ENCODE results near the gene G6PD. TPM values are rescaled to one million over a fixed set of nuclear protein-coding genes. Genes with fewer than 3 reads are reported as not detected.
A peak's percentile ranks its signal among the peaks of the same experiment; 100 is the strongest.

The G6PD gene
- total and polyA plus RNA-seq, 10 of the 15 experiments (the other 5 are each of a cell fraction or from before 2014, with no cell fraction given): 1.6 to 62.5 (median 28.4) TPM

DNA sequence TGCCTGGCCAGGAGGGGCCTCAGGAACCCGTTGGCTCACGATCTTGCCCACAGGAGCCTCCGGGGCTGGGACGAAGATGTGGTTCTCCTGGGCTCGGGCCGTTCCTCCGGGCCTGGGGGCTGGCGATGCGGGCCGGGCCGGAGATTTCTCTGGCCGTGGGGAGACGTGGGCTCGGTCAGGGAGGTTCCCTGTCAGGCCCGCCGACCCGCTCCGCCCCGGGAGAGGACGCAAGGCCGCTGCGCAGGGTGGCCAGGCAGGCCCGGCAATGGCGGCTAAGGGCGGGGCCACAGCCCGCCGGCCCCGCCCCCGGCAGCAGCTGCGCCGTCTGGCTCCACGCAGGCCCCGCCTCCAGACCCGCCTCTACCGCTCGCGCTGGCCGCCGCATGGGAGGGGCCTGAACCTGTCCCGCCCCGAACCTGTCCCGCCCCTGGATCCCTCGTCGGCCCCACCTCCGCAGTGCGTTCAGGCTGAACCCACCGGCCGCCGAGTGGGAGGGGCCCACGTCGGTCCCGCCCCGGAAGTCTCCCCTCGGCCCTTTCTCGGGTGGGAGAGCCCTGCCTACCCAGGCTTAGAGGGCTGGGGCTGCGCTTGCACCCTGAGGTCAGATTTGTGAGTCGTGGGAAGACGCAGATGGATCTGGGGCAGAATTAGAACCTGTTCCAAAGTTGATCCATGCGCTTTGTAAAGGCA, 30.5 kb downstream of the G6PD start, which contains the start of gene FAM3A (continued):
- TF ChIP-seq, protein P1, sequence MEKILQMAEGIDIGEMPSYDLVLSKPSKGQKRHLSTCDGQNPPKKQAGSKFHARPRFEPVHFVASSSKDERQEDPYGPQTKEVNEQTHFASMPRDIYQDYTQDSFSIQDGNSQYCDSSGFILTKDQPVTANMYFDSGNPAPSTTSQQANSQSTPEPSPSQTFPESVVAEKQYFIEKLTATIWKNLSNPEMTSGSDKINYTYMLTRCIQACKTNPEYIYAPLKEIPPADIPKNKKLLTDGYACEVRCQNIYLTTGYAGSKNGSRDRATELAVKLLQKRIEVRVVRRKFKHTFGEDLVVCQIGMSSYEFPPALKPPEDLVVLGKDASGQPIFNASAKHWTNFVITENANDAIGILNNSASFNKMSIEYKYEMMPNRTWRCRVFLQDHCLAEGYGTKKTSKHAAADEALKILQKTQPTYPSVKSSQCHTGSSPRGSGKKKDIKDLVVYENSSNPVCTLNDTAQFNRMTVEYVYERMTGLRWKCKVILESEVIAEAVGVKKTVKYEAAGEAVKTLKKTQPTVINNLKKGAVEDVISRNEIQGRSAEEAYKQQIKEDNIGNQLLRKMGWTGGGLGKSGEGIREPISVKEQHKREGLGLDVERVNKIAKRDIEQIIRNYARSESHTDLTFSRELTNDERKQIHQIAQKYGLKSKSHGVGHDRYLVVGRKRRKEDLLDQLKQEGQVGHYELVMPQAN (conservative IDR thresholded peaks at IDR 0.05): peak; percentile 50; the same call in 1 of the 2 replicates
- no peak; the same call in 1 of the 2 replicates for TF ChIP-seq NRF1 (conservative IDR thresholded peaks at IDR 0.05; ENCODE audit: low read depth, low read length)
- no peak for TF ChIP-seq ZSCAN29 (IDR thresholded peaks at IDR 0.05)
- TF ChIP-seq, protein P2, sequence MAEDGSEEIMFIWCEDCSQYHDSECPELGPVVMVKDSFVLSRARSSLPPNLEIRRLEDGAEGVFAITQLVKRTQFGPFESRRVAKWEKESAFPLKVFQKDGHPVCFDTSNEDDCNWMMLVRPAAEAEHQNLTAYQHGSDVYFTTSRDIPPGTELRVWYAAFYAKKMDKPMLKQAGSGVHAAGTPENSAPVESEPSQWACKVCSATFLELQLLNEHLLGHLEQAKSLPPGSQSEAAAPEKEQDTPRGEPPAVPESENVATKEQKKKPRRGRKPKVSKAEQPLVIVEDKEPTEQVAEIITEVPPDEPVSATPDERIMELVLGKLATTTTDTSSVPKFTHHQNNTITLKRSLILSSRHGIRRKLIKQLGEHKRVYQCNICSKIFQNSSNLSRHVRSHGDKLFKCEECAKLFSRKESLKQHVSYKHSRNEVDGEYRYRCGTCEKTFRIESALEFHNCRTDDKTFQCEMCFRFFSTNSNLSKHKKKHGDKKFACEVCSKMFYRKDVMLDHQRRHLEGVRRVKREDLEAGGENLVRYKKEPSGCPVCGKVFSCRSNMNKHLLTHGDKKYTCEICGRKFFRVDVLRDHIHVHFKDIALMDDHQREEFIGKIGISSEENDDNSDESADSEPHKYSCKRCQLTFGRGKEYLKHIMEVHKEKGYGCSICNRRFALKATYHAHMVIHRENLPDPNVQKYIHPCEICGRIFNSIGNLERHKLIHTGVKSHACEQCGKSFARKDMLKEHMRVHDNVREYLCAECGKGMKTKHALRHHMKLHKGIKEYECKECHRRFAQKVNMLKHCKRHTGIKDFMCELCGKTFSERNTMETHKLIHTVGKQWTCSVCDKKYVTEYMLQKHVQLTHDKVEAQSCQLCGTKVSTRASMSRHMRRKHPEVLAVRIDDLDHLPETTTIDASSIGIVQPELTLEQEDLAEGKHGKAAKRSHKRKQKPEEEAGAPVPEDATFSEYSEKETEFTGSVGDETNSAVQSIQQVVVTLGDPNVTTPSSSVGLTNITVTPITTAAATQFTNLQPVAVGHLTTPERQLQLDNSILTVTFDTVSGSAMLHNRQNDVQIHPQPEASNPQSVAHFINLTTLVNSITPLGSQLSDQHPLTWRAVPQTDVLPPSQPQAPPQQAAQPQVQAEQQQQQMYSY (CRISPR knock-in tag; IDR thresholded peaks at IDR 0.05): no peak
- no peak for TF ChIP-seq MLLT1 (IDR thresholded peaks at IDR 0.05)
- no peak for TF ChIP-seq NFXL1 (IDR thresholded peaks at IDR 0.05; ENCODE audit: borderline replicate concordance)
- TF ChIP-seq ELK1 (IDR thresholded peaks at IDR 0.05; ENCODE audit: low read depth, low read length): peak; percentile 81
- TF ChIP-seq, protein P3, sequence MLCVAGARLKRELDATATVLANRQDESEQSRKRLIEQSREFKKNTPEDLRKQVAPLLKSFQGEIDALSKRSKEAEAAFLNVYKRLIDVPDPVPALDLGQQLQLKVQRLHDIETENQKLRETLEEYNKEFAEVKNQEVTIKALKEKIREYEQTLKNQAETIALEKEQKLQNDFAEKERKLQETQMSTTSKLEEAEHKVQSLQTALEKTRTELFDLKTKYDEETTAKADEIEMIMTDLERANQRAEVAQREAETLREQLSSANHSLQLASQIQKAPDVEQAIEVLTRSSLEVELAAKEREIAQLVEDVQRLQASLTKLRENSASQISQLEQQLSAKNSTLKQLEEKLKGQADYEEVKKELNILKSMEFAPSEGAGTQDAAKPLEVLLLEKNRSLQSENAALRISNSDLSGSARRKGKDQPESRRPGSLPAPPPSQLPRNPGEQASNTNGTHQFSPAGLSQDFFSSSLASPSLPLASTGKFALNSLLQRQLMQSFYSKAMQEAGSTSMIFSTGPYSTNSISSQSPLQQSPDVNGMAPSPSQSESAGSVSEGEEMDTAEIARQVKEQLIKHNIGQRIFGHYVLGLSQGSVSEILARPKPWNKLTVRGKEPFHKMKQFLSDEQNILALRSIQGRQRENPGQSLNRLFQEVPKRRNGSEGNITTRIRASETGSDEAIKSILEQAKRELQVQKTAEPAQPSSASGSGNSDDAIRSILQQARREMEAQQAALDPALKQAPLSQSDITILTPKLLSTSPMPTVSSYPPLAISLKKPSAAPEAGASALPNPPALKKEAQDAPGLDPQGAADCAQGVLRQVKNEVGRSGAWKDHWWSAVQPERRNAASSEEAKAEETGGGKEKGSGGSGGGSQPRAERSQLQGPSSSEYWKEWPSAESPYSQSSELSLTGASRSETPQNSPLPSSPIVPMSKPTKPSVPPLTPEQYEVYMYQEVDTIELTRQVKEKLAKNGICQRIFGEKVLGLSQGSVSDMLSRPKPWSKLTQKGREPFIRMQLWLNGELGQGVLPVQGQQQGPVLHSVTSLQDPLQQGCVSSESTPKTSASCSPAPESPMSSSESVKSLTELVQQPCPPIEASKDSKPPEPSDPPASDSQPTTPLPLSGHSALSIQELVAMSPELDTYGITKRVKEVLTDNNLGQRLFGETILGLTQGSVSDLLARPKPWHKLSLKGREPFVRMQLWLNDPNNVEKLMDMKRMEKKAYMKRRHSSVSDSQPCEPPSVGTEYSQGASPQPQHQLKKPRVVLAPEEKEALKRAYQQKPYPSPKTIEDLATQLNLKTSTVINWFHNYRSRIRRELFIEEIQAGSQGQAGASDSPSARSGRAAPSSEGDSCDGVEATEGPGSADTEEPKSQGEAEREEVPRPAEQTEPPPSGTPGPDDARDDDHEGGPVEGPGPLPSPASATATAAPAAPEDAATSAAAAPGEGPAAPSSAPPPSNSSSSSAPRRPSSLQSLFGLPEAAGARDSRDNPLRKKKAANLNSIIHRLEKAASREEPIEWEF (IDR thresholded peaks at IDR 0.05; ENCODE audit: insufficient replicate concordance, low read depth, low read length): no peak
- TF ChIP-seq CBFB (IDR thresholded peaks at IDR 0.05; ENCODE audit: low read depth): no peak
- TF ChIP-seq BRCA1 (IDR thresholded peaks at IDR 0.05; ENCODE audit: low read depth, low read length): no peak
- TF ChIP-seq KAT2A (conservative IDR thresholded peaks at IDR 0.05; ENCODE audit: control insufficient read depth, low read depth, low read length): no peak
- peak; percentile 87 for TF ChIP-seq POLR2A (IDR thresholded peaks at IDR 0.05; ENCODE audit: low read depth, low read length)
- 0 out of 2 replicates have a peak, but pooled peaks have one; percentile 11 for TF ChIP-seq TCF12 (IDR thresholded peaks at IDR 0.05; ENCODE audit: low read depth, low read length)
- no peak for TF ChIP-seq PAX8 (IDR thresholded peaks at IDR 0.05)
- TF ChIP-seq NR2C2 (IDR thresholded peaks at IDR 0.05; ENCODE audit: borderline replicate concordance, control insufficient read depth, insufficient read length, low read depth): no peak
- TF ChIP-seq RELA (IDR thresholded peaks at IDR 0.05; ENCODE audit: borderline replicate concordance, partially characterized antibody): no peak
